IMR-90 (cell line): Measurements from ENCODE around the gene ASTN2. TPM values are rescaled to one million over a fixed set of nuclear protein-coding genes. Genes with fewer than 3 reads are reported as not detected.

Experiments used
- ATAC-seq: fragments of 200-7000 bp; cut with Tn5 transposase; 2 replicates; pipeline ENCODE4 v1.9.1; 2020; ENCODE audit warnings: low read depth, mild to moderate bottlenecking, moderate library complexity
- BruUV-seq: library from RNA; stranded (reverse); fragments of 400-500 nt; replicated peaks from 2 replicates; lab custom pipeline; 2021; lab: Mats Ljungman, UMichigan
- CTCF ChIA-PET: fragments of 300-600 bp; formaldehyde crosslinking; extraction: SDS; loops from one replicate; lab custom pipeline; 2021; ENCODE audit warnings: antibody characterized with exemption; lab: Yijun Ruan, JAX
- POLR2A ChIA-PET: fragments of 300-600 bp; sonication (Branson Sonifier 250); formaldehyde crosslinking; loops from one replicate; lab custom pipeline; 2022; ENCODE audit warnings: antibody characterized with exemption; ENCODE audit not compliant: unreplicated experiment; lab: Charles Lee
- DNase-seq: peaks from one replicate; pipeline ENCODE4 v3.0.0; 2013
- H2AFZ ChIP-seq: replicated peaks from 2 replicates; pipeline ENCODE3; 2013; ENCODE audit warnings: low read length, mild to moderate bottlenecking; ENCODE audit not compliant: poor library complexity
- H2AK5ac ChIP-seq: 2 replicates; pipeline ENCODE4 v1.6.1; 2013; ENCODE audit warnings: low read depth, low read length, inconsistent platforms
- H2AK9ac ChIP-seq: replicated peaks from 2 replicates; pipeline ENCODE3; 2013; ENCODE audit warnings: mild to moderate bottlenecking, low read depth, low read length, moderate library complexity; ENCODE audit not compliant: poor library complexity
- H2BK120ac ChIP-seq: 2 replicates; pipeline ENCODE4 v1.6.1; 2013; ENCODE audit warnings: low read depth, low read length, inconsistent platforms
- H2BK15ac ChIP-seq: 3 replicates; pipeline ENCODE4 v1.6.1; 2013; ENCODE audit warnings: low read depth, low read length, inconsistent platforms
- H2BK20ac ChIP-seq: 2 replicates; pipeline ENCODE4 v1.6.1; 2013; ENCODE audit warnings: low read depth, mild to moderate bottlenecking, inconsistent platforms, low read length, moderate library complexity
- H2BK5ac ChIP-seq: 2 replicates; pipeline ENCODE4 v1.6.1; 2013; ENCODE audit warnings: mild to moderate bottlenecking, low read depth, low read length, inconsistent platforms; ENCODE audit not compliant: poor library complexity, severe bottlenecking
- H3K14ac ChIP-seq: replicated peaks from 2 replicates; pipeline ENCODE4 v1.6.1; 2013; ENCODE audit warnings: low read depth, low read length, inconsistent platforms
- H3K18ac ChIP-seq: 2 replicates; pipeline ENCODE4 v1.6.1; 2013; ENCODE audit warnings: low read depth, low read length, control low read depth
- H3K23ac ChIP-seq: 2 replicates; pipeline ENCODE4 v1.6.1; 2013; ENCODE audit warnings: low read depth, low read length, inconsistent platforms
- H3K27ac ChIP-seq: 2 replicates; pipeline ENCODE4 v1.5.1; 2013; ENCODE audit warnings: mild to moderate bottlenecking, control low read depth, low read length; ENCODE audit not compliant: insufficient read depth
- H3K27me3 ChIP-seq: 2 replicates; pipeline ENCODE4 v1.6.1; 2013; ENCODE audit warnings: low read length; ENCODE audit not compliant: control insufficient read depth, insufficient read depth
- H3K36me3 ChIP-seq: 2 replicates; pipeline ENCODE4 v1.6.1; 2013; ENCODE audit warnings: low read length, mixed read lengths; ENCODE audit not compliant: control insufficient read depth, insufficient read depth
- H3K4ac ChIP-seq: 2 replicates; pipeline ENCODE4 v1.6.1; 2013; ENCODE audit warnings: low read depth, low read length, inconsistent platforms
- H3K4me1 ChIP-seq: 2 replicates; pipeline ENCODE4 v1.6.1; 2013; ENCODE audit warnings: low read length, mixed read lengths; ENCODE audit not compliant: control insufficient read depth, insufficient read depth
- H3K4me2 ChIP-seq: 2 replicates; pipeline ENCODE4 v1.6.1; 2013; ENCODE audit warnings: low read depth, mild to moderate bottlenecking, control low read depth, low read length, moderate library complexity
- H3K4me3 ChIP-seq: 2 replicates; pipeline ENCODE4 v1.5.1; 2013; ENCODE audit warnings: low read depth, mild to moderate bottlenecking, control low read depth, low read length, moderate library complexity; ENCODE audit not compliant: insufficient read depth
- H3K56ac ChIP-seq: 2 replicates; pipeline ENCODE4 v1.6.1; 2013; ENCODE audit warnings: low read length, inconsistent platforms; ENCODE audit not compliant: insufficient read depth; ENCODE audit errors: extremely low read depth
- H3K79me1 ChIP-seq, 2 experiments: 2 replicates each; pipeline ENCODE4 v1.6.1; 2013; ENCODE audit warnings: low read length in 2 of 2, inconsistent platforms in 1 of 2, low read depth in 1 of 2
- H3K9ac ChIP-seq: 2 replicates; pipeline ENCODE4 v1.6.1; 2013; ENCODE audit warnings: low read depth, low read length, control low read depth
- H3K9me1 ChIP-seq: 2 replicates; pipeline ENCODE4 v1.6.1; 2013; ENCODE audit warnings: low read length, inconsistent platforms; ENCODE audit not compliant: insufficient read depth
- H3K9me3 ChIP-seq: 2 replicates; pipeline ENCODE4 v1.6.1; 2013; ENCODE audit warnings: low read length; ENCODE audit not compliant: control insufficient read depth, insufficient read depth
- H4K20me1 ChIP-seq: 2 replicates; pipeline ENCODE4 v1.6.1; 2013; ENCODE audit warnings: low read length, inconsistent platforms; ENCODE audit not compliant: insufficient read depth
- H4K5ac ChIP-seq: 2 replicates; pipeline ENCODE4 v1.6.1; 2013; ENCODE audit warnings: mild to moderate bottlenecking, low read depth, low read length, control low read depth
- H4K8ac ChIP-seq, 2 experiments: 2 replicates each; pipeline ENCODE4 v1.6.1; 2013; ENCODE audit warnings: low read depth in 2 of 2, low read length in 2 of 2, control low read depth in 1 of 2, inconsistent platforms in 1 of 2
- H4K91ac ChIP-seq: 2 replicates; pipeline ENCODE4 v1.6.1; 2013; ENCODE audit warnings: low read depth, low read length, inconsistent platforms; ENCODE audit not compliant: insufficient read depth
- BHLHE40 ChIP-seq: fragments of 150-350 bp; IDR thresholded peaks from 2 replicates; pipeline ENCODE4 v1.6.1; 2016; ENCODE audit warnings: mild to moderate bottlenecking, low read depth, low read length
- CEBPB ChIP-seq: IDR thresholded peaks from 2 replicates; pipeline ENCODE4 v1.6.1; 2012; ENCODE audit warnings: low read depth, low read length, improper control_type of control experiment
- CHD1 ChIP-seq: IDR thresholded peaks from 2 replicates; pipeline ENCODE4 v1.6.1; 2012; ENCODE audit warnings: low read depth, low read length, improper control_type of control experiment
- MAZ ChIP-seq: IDR thresholded peaks from 2 replicates; pipeline ENCODE4 v1.6.1; 2012; ENCODE audit warnings: low read depth, mild to moderate bottlenecking, low read length, improper control_type of control experiment, moderate library complexity, borderline replicate concordance
- WGBS, 2 experiments: methylation state at CpG; one replicate each; pipeline versions ENCODE4 v1.1.5 to v1.1.7; 2013; ENCODE audit warnings: missing lambda C conversion rate in 2 of 2; ENCODE audit not compliant: insufficient read length in 1 of 2; ENCODE audit errors: extremely low coverage in 2 of 2; 5-methylcytosine and 5-hydroxymethylcytosine counted together
- dilution Hi-C: fragments of 300-500 bp; cut with HindIII; formaldehyde crosslinking; loops from one replicate; pipeline ENCODE4 v1.14.3; 2018; ENCODE audit warnings: low sequenced_read_pairs; ENCODE audit not compliant: unreplicated experiment
- in situ Hi-C: fragments of 300-500 bp; cut with MboI; formaldehyde crosslinking; loops from 3 replicates; pipeline ENCODE4 v1.14.3; 2019; ENCODE audit warnings: low sequenced_read_pairs, inconsistent platforms, mixed read lengths
- intact Hi-C: fragments of 100-400 bp; cut with micrococcal nuclease; formaldehyde crosslinking; loops from 2 replicates; pipeline ENCODE4 v1.10.0; 2022
- polyA plus RNA-seq, 3 experiments: library from polyadenylated mRNA; depleted of rRNA; stranded (reverse); fragments of >200 nt; gene quantifications; 2 replicates each; pipeline ENCODE4 v1.2.3, GENCODE V29; 2012; ENCODE audit warnings: low replicate concordance in 1 of 3
- total RNA-seq: library from RNA; depleted of rRNA; stranded (reverse); fragments of >200 nt; gene quantifications from 2 replicates; pipeline ENCODE4 v1.2.3, GENCODE V29; 2012

The ASTN2 gene
- total and polyA plus RNA-seq, 2 of the 4 experiments (the other 2 are of a cell fraction): 3.8 to 6.8 TPM

- ChIA-PET CTCF (no interaction called here), POLR2A (no interaction called here)
- H3K79me1 ChIP-seq: no peaks in the 10 kb centered on the region
- H2BK120ac ChIP-seq: no peak overlapping the region
- no peaks in the 10 kb centered on the region for H3K9me1 ChIP-seq
- no peak overlapping the region for H4K91ac ChIP-seq
- H3K4me3 ChIP-seq: no peak overlapping the region
- no peaks in the 10 kb centered on the region for H3K4me1 ChIP-seq
- no peak overlapping the region for H2AK5ac ChIP-seq
- H3K9ac ChIP-seq: no peak overlapping the region
- no peaks in the 10 kb centered on the region for H4K20me1 ChIP-seq
- no peak overlapping the region for H3K4ac ChIP-seq
- H3K27ac ChIP-seq: no peak overlapping the region
- H3K18ac ChIP-seq: no peak overlapping the region
- ATAC-seq: no peak
- in situ Hi-C loops (no loop called here), intact Hi-C loops (no loop called here), dilution Hi-C loops (no loop called here)
- H2BK20ac ChIP-seq: no peak overlapping the region
- no TSS peak for BruUV-seq
- H3K36me3 ChIP-seq: no peaks in the 10 kb centered on the region
- H3K23ac ChIP-seq: no peak overlapping the region
- no peak overlapping the region for H3K56ac ChIP-seq
- no peak overlapping the region for H2BK15ac ChIP-seq
- TF ChIP-seq CEBPB (no peak), MAZ (no peak), CHD1 (no peak), BHLHE40 (no peak)
- H2BK5ac ChIP-seq: no peak overlapping the region
- no peak overlapping the region for H2AFZ ChIP-seq
- no peak for DNase-seq
- no peaks in the 10 kb centered on the region for H3K27me3 ChIP-seq
- no peak overlapping the region for H4K5ac ChIP-seq
- H3K9me3 ChIP-seq: peaks cover 3% of the 10 kb centered on the region; the same call in 1 of the 2 replicates
- H3K4me2 ChIP-seq: no peak overlapping the region
- H4K8ac ChIP-seq: no peak overlapping the region
- H2AK9ac ChIP-seq: no peak overlapping the region
- no peak overlapping the region for H3K14ac ChIP-seq
- WGBS, 2 experiments: 11% methylated on average over 3 of the region's 8 CpGs; no CpG with 5 or more reads in 1 of the 2 experiments
These were observed 156.5 kb downstream of the ASTN2 start for GRCh38 chr9:117258184-117258866.
